Measurements from ENCODE around the gene NDUFAF4. TPM values are rescaled to one million over a fixed set of nuclear protein-coding genes. Genes with fewer than 3 reads are reported as not detected.

NDUFAF4 gene
- total and polyA plus RNA-seq, 4 donors: 9.7 to 38.7 (median 15.9) TPM

GRCh38 chr6:96861588-96861987 is 36.1 kb downstream of the NDUFAF4 start:
- no peak for TF ChIP-seq CTCF (IDR thresholded peaks at IDR 0.05; ENCODE audit: control extremely low read depth, extremely low read depth)

GRCh38 chr6:96856856-96857255 is 40.8 kb downstream of the NDUFAF4 start:
- ATAC-seq (ENCODE audit: insufficient read depth, low FRiP score) (no peak), DNase-seq (no peak)
- no peaks in the 10 kb centered on the region for H3K4me1 ChIP-seq (ENCODE audit: control insufficient read depth in 5 of 5, insufficient read depth in 5 of 5, low read length in 5 of 5)
- WGBS, 2 donors: 62 to 78% methylated on average over 1 of the region's 1 CpG
- peaks cover 0 to 2% (median 0%) of the 10 kb centered on the region in 4 donors for H3K9me3 ChIP-seq (ENCODE audit: control insufficient read depth in 4 of 4, insufficient read depth in 3 of 4, low read length in 3 of 4)
- no peak for TF ChIP-seq CTCF (IDR thresholded peaks at IDR 0.05; ENCODE audit: control extremely low read depth, extremely low read depth)
- H3K27me3 ChIP-seq (ENCODE audit: control insufficient read depth in 3 of 3, insufficient read depth in 3 of 3, low read length in 2 of 3): no peaks in the 10 kb centered on the region
- no peaks in the 10 kb centered on the region for H3K36me3 ChIP-seq (ENCODE audit: control insufficient read depth in 4 of 4, insufficient read depth in 4 of 4, low read length in 4 of 4)
- H3K4me3 ChIP-seq: no peak overlapping the region
- no peak overlapping the region for H3K9ac ChIP-seq (ENCODE audit: insufficient read depth in 1 of 2, low read length in 2 of 2)
- no peak overlapping the region for H3K27ac ChIP-seq (ENCODE audit: low read depth in 1 of 2, low read length in 1 of 2)

More at GRCh38 chr6:96861588-96861987, 36.1 kb downstream of the NDUFAF4 start:
- DNase-seq: no peak
- Histone ChIP-seq H3K9ac (ENCODE audit: insufficient read depth in 1 of 2, low read length in 2 of 2) (no peak overlapping the region), H3K27ac (ENCODE audit: low read depth in 1 of 2, low read length in 1 of 2) (no peak overlapping the region), H3K9me3 (ENCODE audit: control insufficient read depth in 4 of 4, insufficient read depth in 3 of 4, low read length in 3 of 4) (peaks cover 0 to 2% (median 0%) of the 10 kb centered on the region in 4 donors), H3K27me3 (ENCODE audit: control insufficient read depth in 3 of 3, insufficient read depth in 3 of 3, low read length in 2 of 3) (no peaks in the 10 kb centered on the region), H3K4me1 (ENCODE audit: control insufficient read depth in 5 of 5, insufficient read depth in 5 of 5, low read length in 5 of 5) (peaks cover 0 to 6% (median 0%) of the 10 kb centered on the region in 5 donors), H3K36me3 (ENCODE audit: control insufficient read depth in 4 of 4, insufficient read depth in 4 of 4, low read length in 4 of 4) (no peaks in the 10 kb centered on the region), H3K4me3 (no peak overlapping the region)
- ATAC-seq (ENCODE audit: insufficient read depth, low FRiP score): no peak

- Histone ChIP-seq H3K4me3 (no peak overlapping the region), H3K27ac (ENCODE audit: low read depth in 1 of 2, low read length in 1 of 2) (no peak overlapping the region), H3K9ac (ENCODE audit: insufficient read depth in 1 of 2, low read length in 2 of 2) (no peak overlapping the region), H3K4me1 (ENCODE audit: control insufficient read depth in 5 of 5, insufficient read depth in 5 of 5, low read length in 5 of 5) (no peaks in the 10 kb centered on the region), H3K36me3 (ENCODE audit: control insufficient read depth in 4 of 4, insufficient read depth in 4 of 4, low read length in 4 of 4) (no peaks in the 10 kb centered on the region), H3K27me3 (ENCODE audit: control insufficient read depth in 3 of 3, insufficient read depth in 3 of 3, low read length in 2 of 3) (no peaks in the 10 kb centered on the region), H3K9me3 (ENCODE audit: control insufficient read depth in 4 of 4, insufficient read depth in 3 of 4, low read length in 3 of 4) (no peaks in the 10 kb centered on the region)
- no peak for TF ChIP-seq CTCF (IDR thresholded peaks at IDR 0.05; ENCODE audit: control extremely low read depth, extremely low read depth)
- DNase-seq: no peak
- ATAC-seq (ENCODE audit: insufficient read depth, low FRiP score): no peak
- WGBS, 2 donors: 87 to 92% methylated on average over 2 of the region's 2 CpGs
These were observed 44.6 kb downstream of the NDUFAF4 start for GRCh38 chr6:96853083-96853482.

GRCh38 chr6:96852605-96853004 is 45.1 kb downstream of the NDUFAF4 start:
- TF ChIP-seq CTCF (IDR thresholded peaks at IDR 0.05; ENCODE audit: control extremely low read depth, extremely low read depth): no peak
- no peak overlapping the region for H3K27ac ChIP-seq (ENCODE audit: low read depth in 1 of 2, low read length in 1 of 2)
- no peaks in the 10 kb centered on the region for H3K4me1 ChIP-seq (ENCODE audit: control insufficient read depth in 5 of 5, insufficient read depth in 5 of 5, low read length in 5 of 5)
- WGBS, 2 donors: 94 to 95% methylated on average over 3 of the region's 3 CpGs
- no peak overlapping the region for H3K9ac ChIP-seq (ENCODE audit: insufficient read depth in 1 of 2, low read length in 2 of 2)
- no peak for ATAC-seq (ENCODE audit: insufficient read depth, low FRiP score)
- no peak overlapping the region for H3K4me3 ChIP-seq
- no peaks in the 10 kb centered on the region for H3K36me3 ChIP-seq (ENCODE audit: control insufficient read depth in 4 of 4, insufficient read depth in 4 of 4, low read length in 4 of 4)
- no peak for DNase-seq
- H3K9me3 ChIP-seq (ENCODE audit: control insufficient read depth in 4 of 4, insufficient read depth in 3 of 4, low read length in 3 of 4): peaks cover 0 to 2% (median 0%) of the 10 kb centered on the region in 4 donors
- H3K27me3 ChIP-seq (ENCODE audit: control insufficient read depth in 3 of 3, insufficient read depth in 3 of 3, low read length in 2 of 3): no peaks in the 10 kb centered on the region

Data from lung (tissue), 12 donors.